GM12875 (cell line): Measurements from ENCODE around the gene RAB3IL1.
A peak's percentile ranks its signal among the peaks of the same experiment; 100 is the strongest.

ENCODE experiments used
- H3K4me3 ChIP-seq: one replicate; pipeline ENCODE4 v1.5.1; 2011; ENCODE audit warnings: low read depth, low read length, control low read depth
- CTCF ChIP-seq: IDR thresholded peaks from 2 replicates; pipeline ENCODE4 v1.5.1; 2011; ENCODE audit warnings: low read depth, mild to moderate bottlenecking, control low read depth, inconsistent platforms, low read length, moderate library complexity, borderline replicate concordance; ENCODE audit not compliant: insufficient read depth

Gene RAB3IL1

GRCh38 chr11:61949169-61950034, 32.0 kb upstream of the RAB3IL1 start:
- TF ChIP-seq CTCF: no peak
- no peak overlapping the region for H3K4me3 ChIP-seq

- no peak overlapping the region for H3K4me3 ChIP-seq
- TF ChIP-seq CTCF: no peak
These were observed 31.1 kb upstream of the RAB3IL1 start for GRCh38 chr11:61948505-61948904.

GRCh38 chr11:61947486-61948210, 30.3 kb upstream of the RAB3IL1 start:
- TF ChIP-seq CTCF: peak; percentile 95
- no peak overlapping the region for H3K4me3 ChIP-seq

- no peak overlapping the region for H3K4me3 ChIP-seq
- TF ChIP-seq CTCF: no peak
These were observed 29.5 kb upstream of the RAB3IL1 start for GRCh38 chr11:61946894-61947293.

GRCh38 chr11:61945191-61945590, 27.8 kb upstream of the RAB3IL1 start:
- no peak for TF ChIP-seq CTCF
- no peak overlapping the region for H3K4me3 ChIP-seq

DNA sequence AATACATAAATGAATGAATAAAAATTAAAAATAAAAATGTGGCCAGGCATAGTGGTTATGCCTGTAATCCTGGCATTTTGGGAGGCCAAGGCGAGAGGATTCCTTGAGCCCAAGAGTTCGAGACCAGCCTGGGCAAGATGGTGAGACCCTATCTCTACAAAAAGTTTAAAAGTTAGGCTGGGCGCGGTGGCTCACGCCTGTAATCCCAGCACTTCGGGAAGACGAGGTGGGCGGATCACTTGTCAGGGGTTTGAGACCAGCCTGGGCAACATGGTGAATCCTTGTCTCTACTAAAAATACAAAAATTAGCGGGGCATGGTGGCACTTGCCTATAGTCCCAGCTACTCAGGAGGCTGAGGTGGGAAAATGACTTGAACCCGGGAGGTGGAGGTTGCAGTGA, 23.1 kb upstream of the RAB3IL1 start:
- no peak for TF ChIP-seq CTCF
- H3K4me3 ChIP-seq: no peak overlapping the region
